Neural progenitor cell (in vitro differentiated cells): Measurements from ENCODE around the gene FAT1. TPM values are rescaled to one million over a fixed set of nuclear protein-coding genes. Genes with fewer than 3 reads are reported as not detected.
A peak's percentile ranks its signal among the peaks of the same experiment; 100 is the strongest.

Source experiments
- DNase-seq: peaks from one replicate; pipeline ENCODE4 v3.0.0-alpha.2; 2016; ENCODE audit warnings: low spot score
- H2AFZ ChIP-seq: fragments of 200-600 bp; sonication (generic); replicated peaks from 2 replicates; pipeline ENCODE4 v1.6.1; 2016; ENCODE audit warnings: antibody characterized with exemption
- H3F3A ChIP-seq: fragments of 200-600 bp; sonication (generic); 2 replicates; pipeline ENCODE4 v1.6.1; 2016; ENCODE audit warnings: antibody characterized with exemption, low read depth
- H3K27ac ChIP-seq: fragments of 200-600 bp; sonication (generic); 2 replicates; pipeline ENCODE4 v1.5.1; 2016; ENCODE audit warnings: mild to moderate bottlenecking
- H3K27me3 ChIP-seq: fragments of 200-600 bp; sonication (generic); 2 replicates; pipeline ENCODE4 v1.6.1; 2016; ENCODE audit warnings: mild to moderate bottlenecking, moderate library complexity
- H3K36me3 ChIP-seq: fragments of 200-600 bp; sonication (generic); 2 replicates; pipeline ENCODE4 v1.5.1; 2016
- H3K4me1 ChIP-seq: fragments of 200-600 bp; sonication (generic); 2 replicates; pipeline ENCODE4 v1.6.1; 2016; ENCODE audit warnings: mixed run types
- H3K4me2 ChIP-seq: fragments of 200-600 bp; sonication (generic); 2 replicates; pipeline ENCODE4 v1.6.1; 2016
- H3K4me3 ChIP-seq: fragments of 200-600 bp; sonication (generic); 2 replicates; pipeline ENCODE4 v1.5.1; 2016
- H3K79me2 ChIP-seq: fragments of 200-600 bp; sonication (generic); 2 replicates; pipeline ENCODE4 v1.6.1; 2016; ENCODE audit warnings: low read depth
- H3K9ac ChIP-seq: fragments of 200-600 bp; sonication (generic); 2 replicates; pipeline ENCODE4 v1.6.1; 2016
- H3K9me3 ChIP-seq: fragments of 200-600 bp; sonication (generic); 2 replicates; pipeline ENCODE4 v1.5.1; 2016; ENCODE audit warnings: low read depth
- H4K20me1 ChIP-seq: fragments of 200-600 bp; sonication (generic); 2 replicates; pipeline ENCODE4 v1.6.1; 2016; ENCODE audit warnings: low read depth
- H3K27ac Mint-ChIP-seq: 3 replicates; pipeline ENCODE4 v1.8.0; 2021; ENCODE audit warnings: mixed read lengths
- H3K27me3 Mint-ChIP-seq: 2 replicates; pipeline ENCODE4 v1.8.0; 2022; ENCODE audit warnings: low read depth, mild to moderate bottlenecking, inconsistent platforms, moderate library complexity, mixed read lengths; ENCODE audit not compliant: insufficient read depth
- H3K36me3 Mint-ChIP-seq: 3 replicates; pipeline ENCODE4 v1.8.0; 2021; ENCODE audit warnings: mixed read lengths
- H3K4me1 Mint-ChIP-seq: 3 replicates; pipeline ENCODE4 v1.8.0; 2021; ENCODE audit warnings: mixed read lengths
- H3K4me3 Mint-ChIP-seq: 3 replicates; pipeline ENCODE4 v1.8.0; 2021; ENCODE audit warnings: mild to moderate bottlenecking, moderate library complexity, mixed read lengths
- H3K9me3 Mint-ChIP-seq: 3 replicates; pipeline ENCODE4 v1.8.0; 2020; ENCODE audit warnings: mixed read lengths
- CTCF ChIP-seq: fragments of 200-600 bp; sonication (generic); IDR thresholded peaks from 2 replicates; pipeline ENCODE4 v1.5.1; 2017; ENCODE audit warnings: antibody characterized with exemption, mild to moderate bottlenecking
- EZH2 ChIP-seq: fragments of 200-600 bp; sonication (generic); IDR thresholded peaks from 2 replicates; pipeline ENCODE4 v1.6.1; 2017; ENCODE audit warnings: antibody characterized with exemption, mild to moderate bottlenecking, moderate library complexity
- EZH2phosphoT487 ChIP-seq: fragments of 200-600 bp; sonication (generic); IDR thresholded peaks from 2 replicates; pipeline ENCODE4 v1.6.1; 2017; ENCODE audit warnings: antibody characterized with exemption
- total RNA-seq: library from RNA; depleted of rRNA; stranded (reverse); fragments of >200 nt; gene quantifications from 2 replicates; pipeline ENCODE4 v1.2.3, GENCODE V29; 2015; ENCODE audit warnings: low replicate concordance

Gene FAT1
- total RNA-seq, 1 donor from 2014 or later: 517 TPM

GRCh38 chr4:186623546-186623945, 100.1 kb downstream of the FAT1 start:
- Histone ChIP-seq H3K4me2 (no peak overlapping the region), H3F3A (peaks cover 15% of the 10 kb centered on the region), H3K27me3 (no peaks in the 10 kb centered on the region), H3K4me3 (no peak overlapping the region), H3K79me2 (peaks cover 60% of the 10 kb centered on the region), H3K9me3 (no peaks in the 10 kb centered on the region), H3K27ac (peak overlapping the region; percentile 49), H3K9ac (no peak overlapping the region), H3K36me3 (peaks cover 7% of the 10 kb centered on the region), H3K4me1 (peaks cover 24% of the 10 kb centered on the region), H2AFZ (no peak overlapping the region), H4K20me1 (peaks cover 19% of the 10 kb centered on the region)
- H3K36me3 Mint-ChIP-seq: peaks cover 72% of the 10 kb centered on the region
- no peak for DNase-seq
- no peaks in the 10 kb centered on the region for H3K27me3 Mint-ChIP-seq
- TF ChIP-seq EZH2: no peak
- TF ChIP-seq CTCF: no peak
- no peak for TF ChIP-seq EZH2phosphoT487
- peak overlapping the region; percentile 3 for H3K27ac Mint-ChIP-seq
- H3K9me3 Mint-ChIP-seq: no peaks in the 10 kb centered on the region
- H3K4me3 Mint-ChIP-seq: no peak overlapping the region
- H3K4me1 Mint-ChIP-seq: peaks cover 25% of the 10 kb centered on the region

- peaks cover 24% of the 10 kb centered on the region for H3K4me1 ChIP-seq
- peaks cover 9% of the 10 kb centered on the region for H3F3A ChIP-seq
- H3K79me2 ChIP-seq: peaks cover 66% of the 10 kb centered on the region
- no peak overlapping the region for H3K4me3 ChIP-seq
- no peak overlapping the region for H3K9ac ChIP-seq
- peaks cover 25% of the 10 kb centered on the region for H3K4me1 Mint-ChIP-seq
- no peaks in the 10 kb centered on the region for H3K9me3 Mint-ChIP-seq
- H3K27ac ChIP-seq: no peak overlapping the region
- no peaks in the 10 kb centered on the region for H3K9me3 ChIP-seq
- no peak for DNase-seq
- peaks cover 22% of the 10 kb centered on the region for H4K20me1 ChIP-seq
- H3K27ac Mint-ChIP-seq: peak overlapping the region; percentile 3
- no peak overlapping the region for H3K4me3 Mint-ChIP-seq
- no peak overlapping the region for H3K4me2 ChIP-seq
- H3K36me3 ChIP-seq: peaks cover 12% of the 10 kb centered on the region
- H2AFZ ChIP-seq: no peak overlapping the region
- TF ChIP-seq EZH2phosphoT487 (no peak), CTCF (no peak), EZH2 (no peak)
- H3K27me3 Mint-ChIP-seq: no peaks in the 10 kb centered on the region
- no peaks in the 10 kb centered on the region for H3K27me3 ChIP-seq
- H3K36me3 Mint-ChIP-seq: peaks cover 72% of the 10 kb centered on the region
Measured at GRCh38 chr4:186622788-186623464, 100.7 kb downstream of the FAT1 start.

GRCh38 chr4:186621959-186622553, 101.6 kb downstream of the FAT1 start:
- Mint-ChIP-seq H3K4me3 (no peak overlapping the region), H3K27me3 (no peaks in the 10 kb centered on the region), H3K4me1 (peaks cover 25% of the 10 kb centered on the region), H3K9me3 (no peaks in the 10 kb centered on the region), H3K36me3 (peaks cover 69% of the 10 kb centered on the region), H3K27ac (no peak overlapping the region)
- peaks cover 24% of the 10 kb centered on the region for H3K4me1 ChIP-seq
- peaks cover 73% of the 10 kb centered on the region for H3K79me2 ChIP-seq
- no peak overlapping the region for H3K9ac ChIP-seq
- no peak overlapping the region for H3K4me3 ChIP-seq
- TF ChIP-seq EZH2 (no peak), CTCF (no peak), EZH2phosphoT487 (no peak)
- peaks cover 19% of the 10 kb centered on the region for H3K36me3 ChIP-seq
- H3K9me3 ChIP-seq: no peaks in the 10 kb centered on the region
- H3K4me2 ChIP-seq: no peak overlapping the region
- peaks cover under 1% of the 10 kb centered on the region for H3F3A ChIP-seq
- H3K27ac ChIP-seq: no peak overlapping the region
- DNase-seq: no peak
- H3K27me3 ChIP-seq: no peaks in the 10 kb centered on the region
- no peak overlapping the region for H2AFZ ChIP-seq
- H4K20me1 ChIP-seq: peaks cover 24% of the 10 kb centered on the region
